ENCODE measurements around the gene AOPEP. TPM values are rescaled to one million over a fixed set of nuclear protein-coding genes. Genes with fewer than 3 reads are reported as not detected.
A peak's percentile ranks its signal among the peaks of the same experiment; 100 is the strongest.

Gene AOPEP
- total RNA-seq, 6 experiments from 2014 or later = 36.6 to 110 (median 63.3) TPM

- ATAC-seq = no peak
- 42% methylated on average over 6 of the region's 6 CpGs for WGBS (ENCODE audit: insufficient coverage, low coverage, low lambda C conversion rate, missing lambda C conversion rate)
- TF ChIP-seq CTCF (IDR thresholded peaks at IDR 0.05) = peak in 1 of 4 donors; percentile 1
- no peak for TF ChIP-seq POLR2A (IDR thresholded peaks at IDR 0.05)
- peaks cover 0 to 71% (median 8%) of the 10 kb centered on the region in 4 donors for H3K4me1 ChIP-seq
- H3K4me3 ChIP-seq = peak overlapping the region in 1 of 3 donors; percentile 14
- no peaks in the 10 kb centered on the region for H3K36me3 ChIP-seq
- H3K9me3 ChIP-seq = no peaks in the 10 kb centered on the region
- no peaks in the 10 kb centered on the region for H3K27me3 ChIP-seq
- DNase-seq = no peak
- H3K27ac ChIP-seq = peak overlapping the region; percentile 91 to 100 (median 95)
- intact Hi-C loops (cut with DNase I) = no loop called here
Observed at GRCh38 chr9:95000821-95001220, 274.3 kb downstream of the AOPEP start.

- ATAC-seq = no peak
- Histone ChIP-seq H3K27ac (peak overlapping the region; percentile 91 to 100 (median 95)), H3K9me3 (no peaks in the 10 kb centered on the region), H3K4me1 (peaks cover 0 to 70% (median 7%) of the 10 kb centered on the region in 4 donors), H3K36me3 (no peaks in the 10 kb centered on the region), H3K4me3 (no peak overlapping the region), H3K27me3 (no peaks in the 10 kb centered on the region)
- intact Hi-C loops (cut with DNase I) = no loop called here
- 92% methylated on average over 4 of the region's 7 CpGs for WGBS (ENCODE audit: insufficient coverage, low coverage, low lambda C conversion rate, missing lambda C conversion rate)
- TF ChIP-seq CTCF (IDR thresholded peaks at IDR 0.05) = no peak
- DNase-seq = no peak
Observed at GRCh38 chr9:95001720-95002119, 275.2 kb downstream of the AOPEP start.

- intact Hi-C loops (cut with DNase I) = no loop called here
Observed at GRCh38 chr9:95003689-95004410, 277.4 kb downstream of the AOPEP start.

More at GRCh38 chr9:95003689-95004410, 277.4 kb downstream of the AOPEP start:
- 6% methylated on average over 18 of the region's 19 CpGs for WGBS (ENCODE audit: insufficient coverage, low coverage, low lambda C conversion rate, missing lambda C conversion rate)
- no peaks in the 10 kb centered on the region for H3K27me3 ChIP-seq
- ATAC-seq (peak; percentile 16 to 44 (median 32)), DNase-seq (peak in 2 of 3 donors; percentile 64 to 70)
- peaks cover 0 to 71% (median 18%) of the 10 kb centered on the region in 4 donors for H3K4me1 ChIP-seq
- H3K27ac ChIP-seq = peak overlapping the region; percentile 91 to 100 (median 95)
- H3K4me3 ChIP-seq = peak overlapping the region; percentile 49 to 74 (median 52)
- H3K36me3 ChIP-seq = peaks cover 0 to 3% (median 0%) of the 10 kb centered on the region in 4 donors
- TF ChIP-seq POLR2A (IDR thresholded peaks at IDR 0.05) = no peak
- TF ChIP-seq CTCF (IDR thresholded peaks at IDR 0.05) = peak in 1 of 4 donors; percentile 11
- no peaks in the 10 kb centered on the region for H3K9me3 ChIP-seq
